HG03025 (cell line): ENCODE data around the gene TBC1D14.
A peak's percentile ranks its signal among the peaks of the same experiment; 100 is the strongest.

Experiments
- ATAC-seq: cut with Tn5 transposase; IDR thresholded peaks from one replicate; pipeline ENCODE4 v1.9.1; 2021; ENCODE audit warnings: mild to moderate bottlenecking, moderate library complexity; ENCODE audit not compliant: unreplicated experiment, low FRiP score

The TBC1D14 gene

GRCh38 chr4:6909113-6909969 is at the start of gene TBC1D14:
TSS of gene TBC1D14 (plus strand) at chr4:6909826. CDS start at chr4:6923390, 13,564 bp downstream.
- peak; percentile 76 for ATAC-seq

- ATAC-seq, result no peak
Observed at GRCh38 chr4:6868386-6868785, 41.2 kb upstream of the TBC1D14 start.

GRCh38 chr4:6869944-6870343 is 39.7 kb upstream of the TBC1D14 start:
- no peak for ATAC-seq

GRCh38 chr4:6873291-6873690 is 36.3 kb upstream of the TBC1D14 start:
- no peak for ATAC-seq

GRCh38 chr4:6873792-6874461 is 35.7 kb upstream of the TBC1D14 start:
- ATAC-seq, result no peak

GRCh38 chr4:6874981-6875380 is 34.6 kb upstream of the TBC1D14 start:
- no peak for ATAC-seq

DNA sequence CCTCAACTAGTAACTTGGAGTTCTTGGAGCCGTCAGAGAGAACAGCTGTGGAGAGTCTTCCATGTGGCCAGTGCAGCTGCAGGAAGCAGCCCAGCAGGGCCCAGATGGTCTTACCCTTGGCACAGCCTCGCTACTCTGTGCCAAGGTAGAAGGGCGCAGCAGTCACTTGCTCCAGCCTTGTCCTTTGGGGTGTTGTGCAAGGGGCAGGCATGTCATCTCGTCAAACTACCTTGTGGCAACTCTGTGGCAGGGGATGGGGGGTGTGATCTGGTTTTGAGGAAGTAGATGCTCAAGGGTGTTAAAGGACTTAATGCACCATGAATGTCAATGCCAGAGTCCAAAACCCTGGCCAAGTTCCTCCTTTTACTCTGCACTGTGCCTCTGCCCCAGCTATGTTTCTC is 34.2 kb upstream of the TBC1D14 start:
- ATAC-seq, result no peak

DNA sequence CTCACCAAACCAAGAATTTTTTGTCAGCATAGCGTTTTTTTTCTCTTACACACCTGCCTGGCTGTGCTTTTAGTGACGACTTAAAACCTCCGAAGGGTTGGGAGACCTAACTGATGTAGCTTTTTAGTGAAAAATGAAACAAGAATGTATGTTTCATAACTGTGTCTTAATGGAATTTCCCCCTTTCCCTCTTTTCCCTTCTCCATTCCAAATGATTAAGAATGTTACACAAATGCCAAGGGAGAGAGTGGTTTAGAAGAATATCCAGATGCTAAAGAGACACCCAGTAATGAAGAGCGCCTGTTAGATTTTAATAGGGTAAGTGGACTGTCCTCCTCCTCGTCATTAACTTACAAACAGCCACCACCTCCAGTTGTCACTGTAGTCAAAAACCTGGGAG is 33.2 kb upstream of the TBC1D14 start:
- ATAC-seq, result no peak

GRCh38 chr4:6877067-6877466 is 32.6 kb upstream of the TBC1D14 start:
- no peak for ATAC-seq

DNA sequence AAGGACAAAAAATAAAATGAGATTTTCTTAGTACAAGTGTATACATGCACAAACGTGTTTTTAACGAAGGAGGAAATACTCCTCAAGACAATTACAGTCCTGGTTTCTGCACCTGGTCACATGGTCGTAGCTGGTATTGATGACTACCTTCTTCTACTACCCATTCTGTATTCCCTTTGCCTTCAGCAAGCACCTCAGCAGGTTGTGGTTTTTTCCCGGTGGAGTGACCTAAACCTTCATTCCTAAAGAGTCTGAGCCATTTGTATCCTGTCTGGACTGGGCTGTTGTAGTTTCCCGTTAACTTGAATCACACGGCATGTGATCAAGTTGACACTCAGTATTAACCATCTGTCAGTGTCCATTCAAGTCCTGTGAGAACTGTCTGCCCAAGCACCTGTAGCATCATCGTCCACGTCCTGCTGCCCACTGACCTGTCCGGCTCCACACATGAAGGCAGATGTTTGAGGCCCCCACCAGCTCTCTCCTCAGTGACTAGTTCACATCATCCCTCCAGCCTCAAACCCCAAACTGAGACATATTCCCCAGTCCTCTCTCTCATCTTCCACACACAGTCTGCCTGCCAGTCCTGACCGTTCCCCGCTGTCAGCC is 31.1 kb upstream of the TBC1D14 start:
- ATAC-seq, result no peak

DNA sequence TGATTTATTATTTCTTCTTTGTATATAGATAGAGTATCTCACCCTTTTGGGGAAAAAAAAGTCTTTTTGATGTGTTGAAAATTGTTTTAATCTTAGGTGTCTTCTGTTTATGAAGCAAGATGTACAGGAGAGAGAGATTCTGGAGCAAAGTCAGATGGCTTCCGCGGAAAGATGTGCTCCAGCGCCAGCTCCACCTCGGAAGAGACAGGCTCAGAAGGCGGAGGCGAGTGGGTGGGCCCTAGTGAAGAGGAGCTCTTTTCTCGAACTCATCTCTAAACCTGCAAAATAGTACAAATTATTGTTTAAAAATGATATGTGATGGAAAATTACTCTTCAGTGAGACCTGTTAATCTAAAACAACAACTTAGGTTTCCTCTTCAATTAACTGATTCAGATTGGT is 28.9 kb upstream of the TBC1D14 start:
- no peak for ATAC-seq

- ATAC-seq, result no peak
Observed at GRCh38 chr4:6881908-6882307, 27.7 kb upstream of the TBC1D14 start.

GRCh38 chr4:6884341-6884870 is 25.2 kb upstream of the TBC1D14 start:
- ATAC-seq, result no peak

- ATAC-seq, result no peak
Observed at GRCh38 chr4:6885953-6886557, 23.6 kb upstream of the TBC1D14 start.

DNA sequence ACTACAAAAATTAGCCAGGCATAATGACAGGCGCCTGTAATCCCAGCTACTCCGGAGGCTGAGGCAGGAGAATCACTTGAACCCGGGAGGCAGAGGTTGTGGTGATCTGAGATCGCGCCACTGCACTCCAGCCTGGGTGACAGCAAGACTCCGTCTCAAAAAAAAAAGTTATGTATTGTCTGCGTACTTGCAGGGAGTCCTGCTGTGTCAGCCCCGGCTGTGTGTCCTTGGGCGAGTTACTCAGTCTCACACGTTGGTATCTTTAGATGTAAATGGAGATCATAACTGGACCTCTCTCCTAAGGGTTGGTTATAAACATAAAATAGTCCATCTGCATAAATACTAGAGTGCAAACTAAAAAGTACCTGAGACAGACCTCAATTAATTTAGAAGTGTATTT is 22.7 kb upstream of the TBC1D14 start:
- no peak for ATAC-seq

GRCh38 chr4:6887591-6888371 is 21.8 kb upstream of the TBC1D14 start:
- no peak for ATAC-seq

GRCh38 chr4:6888506-6889071 is 21.0 kb upstream of the TBC1D14 start:
- ATAC-seq, result no peak

DNA sequence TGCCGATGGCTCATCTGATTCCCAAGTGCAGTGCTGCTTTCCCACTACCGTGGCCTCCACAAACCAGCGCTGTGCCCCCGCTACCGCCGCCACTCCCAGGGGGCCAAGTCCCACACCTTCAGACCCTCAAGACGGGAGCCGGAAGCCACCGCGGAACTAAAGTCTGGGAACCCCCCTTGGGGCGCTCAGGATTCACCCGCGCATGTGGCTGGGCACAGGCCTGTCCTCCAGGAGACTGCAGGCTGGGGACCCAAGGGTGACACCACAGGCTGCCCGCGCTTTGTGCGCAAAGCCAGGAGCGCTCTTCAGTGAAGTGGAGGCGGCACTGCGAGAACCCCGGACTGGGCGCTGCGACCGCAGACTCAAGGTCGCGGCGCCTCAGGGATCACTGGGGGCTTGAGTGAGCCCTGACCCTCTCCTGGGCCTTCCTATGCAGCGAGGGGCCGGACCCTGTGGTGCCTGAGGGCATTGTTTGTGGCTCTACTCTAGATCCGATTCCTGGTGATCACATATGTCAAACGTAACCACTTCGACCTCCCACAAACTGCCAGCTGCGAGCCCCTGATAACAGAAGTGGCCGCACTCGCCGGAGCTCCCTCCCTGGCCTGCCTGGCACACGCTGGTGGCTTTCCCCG is 20.4 kb upstream of the TBC1D14 start:
- ATAC-seq, result no peak

DNA sequence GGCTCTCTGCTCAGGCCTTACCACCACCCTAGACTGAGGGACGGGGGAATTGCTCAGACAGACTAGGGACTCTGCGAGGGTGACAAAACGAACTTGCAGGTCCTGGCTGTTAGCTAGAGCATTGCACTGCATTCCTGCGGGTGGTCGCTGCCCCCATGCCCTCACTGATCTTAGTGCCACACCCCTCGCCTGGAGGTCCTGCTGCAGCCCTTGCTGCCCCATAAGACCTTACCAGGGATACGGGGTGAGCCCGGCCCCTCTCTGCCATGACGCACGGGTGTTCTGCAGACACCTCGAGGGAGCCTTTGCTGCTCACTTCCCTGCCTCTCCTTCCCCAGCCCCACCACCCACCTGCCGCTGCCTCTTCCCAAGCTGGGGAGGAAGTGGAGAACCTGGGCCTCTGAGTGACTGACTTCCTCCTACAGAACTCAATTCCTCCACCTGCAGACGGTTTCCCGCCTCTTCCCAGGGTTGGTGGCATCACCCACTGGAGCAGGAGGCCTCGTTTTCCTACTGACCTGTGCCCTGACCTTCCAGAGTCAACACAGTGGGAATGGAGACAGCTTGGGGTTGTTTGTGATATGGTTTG is 19.8 kb upstream of the TBC1D14 start:
- no peak for ATAC-seq
